Jurkat, Clone E6-1 (cell line): ENCODE data around the gene METAP2.

Source experiments
- DNase-seq: peaks from one replicate; pipeline ENCODE4 v3.0.0-alpha.2; 2011; ENCODE audit warnings: low read depth, low spot score
- H3K4me3 ChIP-seq: 2 replicates; pipeline ENCODE4 v1.5.1; 2011; ENCODE audit warnings: mild to moderate bottlenecking, low read length, control low read depth, moderate library complexity

METAP2 gene

DNA sequence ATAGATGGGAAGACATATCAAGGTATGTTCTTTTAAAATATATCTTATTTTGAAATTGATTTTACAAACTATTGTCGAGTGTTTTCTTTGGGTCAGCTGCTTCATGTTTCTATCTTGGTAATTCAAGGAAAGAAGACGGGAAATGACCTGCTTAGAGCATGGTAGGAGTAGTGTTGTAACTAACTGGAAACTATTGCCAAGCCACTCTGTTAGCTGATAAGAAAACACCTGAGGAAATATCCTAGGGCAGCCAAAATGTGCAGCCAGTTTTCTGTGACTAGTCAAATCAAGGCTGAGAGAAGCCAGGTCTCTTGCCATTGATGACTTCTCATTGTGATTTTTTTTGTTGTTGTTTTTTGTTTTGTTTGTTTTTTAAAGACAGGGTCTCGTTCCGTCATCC, 30.2 kb downstream of the METAP2 start:
- no peak for DNase-seq
- no peak overlapping the region for H3K4me3 ChIP-seq

DNA sequence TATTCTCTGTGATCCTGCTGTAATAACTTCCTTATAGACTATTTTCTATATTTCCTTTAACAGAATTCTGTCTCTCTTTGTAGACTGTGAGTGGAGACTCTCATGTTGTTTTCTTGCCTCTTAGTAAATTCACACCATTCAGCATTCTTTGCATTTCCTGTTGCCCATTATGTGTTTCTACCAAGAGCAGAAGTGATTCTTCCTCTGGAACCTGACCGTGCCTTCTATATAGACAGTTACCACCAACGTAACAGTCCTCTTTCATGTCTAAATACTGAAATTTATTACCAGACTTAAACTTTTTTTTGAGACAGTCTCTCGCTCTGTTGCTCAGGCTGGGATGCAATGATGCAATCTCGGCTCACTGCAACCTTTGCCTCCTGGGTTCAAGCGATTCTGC, 31.1 kb downstream of the METAP2 start:
- DNase-seq = no peak
- H3K4me3 ChIP-seq = no peak overlapping the region

DNA sequence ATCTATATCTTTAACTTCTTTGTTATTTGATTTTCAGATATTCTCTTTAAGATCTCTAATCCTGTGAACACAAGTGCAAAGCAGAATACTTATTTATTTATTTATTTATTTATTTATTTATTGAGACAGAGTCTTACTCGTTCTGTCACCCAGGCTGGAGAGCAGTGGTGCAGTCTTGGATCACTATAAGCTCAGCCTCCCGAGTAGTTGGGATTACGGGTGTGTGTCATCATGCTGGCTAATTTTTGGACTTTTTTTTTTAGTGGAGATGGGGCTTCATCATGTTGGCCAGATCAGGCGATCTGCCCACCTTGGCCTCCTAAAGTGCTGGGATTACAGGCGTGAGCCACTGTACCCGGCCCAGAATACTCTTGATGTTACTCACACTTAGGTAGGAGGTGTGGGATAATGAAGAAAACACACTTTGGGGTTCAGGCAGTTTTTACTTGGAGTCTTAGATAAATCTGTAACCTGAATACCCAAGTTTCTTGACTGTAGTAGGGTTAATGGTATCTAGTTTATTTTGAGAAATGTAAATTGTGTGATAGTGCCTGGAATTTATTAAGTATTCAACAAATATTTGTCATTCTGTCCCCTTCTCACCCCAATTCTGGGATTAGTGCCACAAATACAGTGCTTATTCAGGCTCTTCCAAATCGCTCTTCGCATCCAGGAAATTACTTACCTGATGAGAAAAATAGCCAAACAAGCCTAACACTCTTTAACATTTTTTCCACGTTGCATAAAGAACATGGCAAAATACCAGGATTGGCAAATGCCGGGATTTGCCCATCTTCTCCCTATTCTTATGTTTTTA, 33.0 kb downstream of the METAP2 start:
- H3K4me3 ChIP-seq = no peak overlapping the region
- no peak for DNase-seq

DNA sequence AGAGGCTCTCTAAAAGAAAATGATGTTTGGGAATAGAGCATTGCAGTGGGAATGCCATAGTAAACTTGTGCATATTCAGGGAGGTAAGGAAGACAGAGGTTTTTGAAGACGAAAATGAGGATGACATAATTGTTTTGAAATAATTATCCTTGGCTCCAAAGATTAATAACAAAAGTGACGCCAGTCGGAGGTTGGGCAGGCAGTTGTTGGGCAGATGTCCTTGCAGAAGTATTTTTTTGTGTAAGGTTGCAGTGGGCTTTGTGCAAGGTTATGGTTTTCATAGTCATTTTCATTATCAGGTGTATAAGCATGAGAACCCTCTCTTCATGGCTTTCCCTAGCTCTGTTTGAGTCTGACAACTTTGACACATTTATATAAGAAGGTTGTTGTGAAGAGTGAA, 35.3 kb downstream of the METAP2 start:
- H3K4me3 ChIP-seq = no peak overlapping the region
- no peak for DNase-seq

DNA sequence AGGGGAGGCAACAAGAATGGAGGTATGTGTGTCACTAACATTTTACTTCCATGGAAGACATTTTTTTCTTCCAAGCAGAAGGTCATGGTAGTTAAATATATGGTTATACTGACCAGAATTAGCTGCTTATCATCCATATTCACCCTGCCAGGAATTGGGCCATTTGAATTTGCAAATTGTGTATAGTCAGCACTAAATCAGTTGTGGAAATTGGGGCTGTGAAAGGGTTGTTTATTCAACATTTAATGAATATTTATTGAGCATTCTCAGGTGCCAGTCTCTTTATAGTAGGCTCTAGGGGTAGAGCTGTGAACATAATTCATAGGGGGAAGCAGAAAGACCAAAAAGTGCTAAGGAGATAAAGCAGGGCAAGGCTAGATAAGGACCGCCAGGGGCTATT, 38.0 kb downstream of the METAP2 start:
- H3K4me3 ChIP-seq = no peak overlapping the region
- no peak for DNase-seq

DNA sequence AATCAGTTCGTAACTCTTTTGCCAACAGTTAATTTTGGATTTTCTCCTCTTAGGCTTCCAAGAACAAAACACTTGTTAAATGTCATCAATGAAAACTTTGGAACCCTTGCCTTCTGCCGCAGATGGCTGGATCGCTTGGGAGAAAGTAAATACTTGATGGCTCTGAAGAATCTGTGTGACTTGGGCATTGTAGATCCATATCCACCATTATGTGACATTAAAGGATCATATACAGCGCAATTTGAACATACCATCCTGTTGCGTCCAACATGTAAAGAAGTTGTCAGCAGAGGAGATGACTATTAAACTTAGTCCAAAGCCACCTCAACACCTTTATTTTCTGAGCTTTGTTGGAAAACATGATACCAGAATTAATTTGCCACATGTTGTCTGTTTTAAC, 39.6 kb downstream of the METAP2 start:
- H3K4me3 ChIP-seq = no peak overlapping the region
- no peak for DNase-seq

DNA sequence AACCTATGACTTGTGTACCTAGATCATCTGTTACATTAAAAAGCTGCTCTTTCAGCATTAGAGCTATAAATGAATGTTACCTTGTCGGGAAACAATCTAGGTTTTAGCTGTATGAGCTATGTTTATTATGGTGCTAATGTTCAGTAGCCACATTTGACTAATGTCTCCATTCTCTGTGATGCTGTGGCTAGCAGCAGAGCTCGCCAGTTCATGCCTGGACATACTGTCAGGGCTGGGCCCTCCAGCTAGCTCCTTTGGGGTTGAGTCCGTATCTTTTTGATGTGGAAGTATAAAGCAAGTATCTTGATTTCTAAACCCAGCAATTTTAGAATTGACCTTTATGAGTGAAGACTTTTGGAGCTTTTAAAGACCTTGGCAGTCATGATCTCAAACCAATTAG, 41.2 kb downstream of the METAP2 start:
- no peak for DNase-seq
- H3K4me3 ChIP-seq = no peak overlapping the region

DNA sequence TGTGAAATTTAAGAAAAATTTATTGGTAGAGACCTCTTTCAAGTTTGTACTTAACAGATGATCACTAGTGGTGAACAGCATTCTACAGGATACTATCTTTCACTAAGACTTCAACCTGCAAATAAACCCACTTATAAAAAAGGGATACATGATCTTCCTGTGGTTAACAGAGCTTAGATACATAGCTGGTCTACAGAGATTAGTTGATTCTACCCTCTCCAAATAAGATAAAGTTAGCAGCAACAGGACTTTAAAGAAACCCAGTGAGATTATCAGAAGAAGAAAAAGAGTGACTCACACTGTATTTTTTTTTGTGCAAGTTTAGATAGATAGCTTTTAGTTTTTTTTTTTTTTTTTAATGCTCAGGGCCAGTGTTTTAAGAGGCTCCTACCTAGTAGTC, 42.8 kb downstream of the METAP2 start:
- peak; percentile 35 for DNase-seq
- no peak overlapping the region for H3K4me3 ChIP-seq

DNA sequence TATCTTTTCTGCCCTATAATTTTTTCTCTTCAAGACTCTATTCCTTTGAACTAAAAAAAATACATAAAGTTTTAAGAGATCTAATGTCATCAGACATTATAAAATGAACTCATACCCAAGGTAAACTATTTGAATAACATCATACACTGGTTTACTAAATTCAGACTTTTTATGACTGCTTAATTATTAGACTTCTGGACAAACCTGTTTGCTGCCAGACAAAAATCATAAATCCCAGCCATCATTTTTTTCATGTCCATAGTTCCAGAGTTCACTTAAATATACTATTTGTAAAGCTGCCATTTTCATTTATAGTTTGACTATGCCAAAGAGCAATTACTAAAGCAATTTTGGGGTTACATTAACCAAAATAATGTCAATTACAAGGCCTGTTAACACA, 43.3 kb downstream of the METAP2 start:
- H3K4me3 ChIP-seq = no peak overlapping the region
- no peak for DNase-seq

DNA sequence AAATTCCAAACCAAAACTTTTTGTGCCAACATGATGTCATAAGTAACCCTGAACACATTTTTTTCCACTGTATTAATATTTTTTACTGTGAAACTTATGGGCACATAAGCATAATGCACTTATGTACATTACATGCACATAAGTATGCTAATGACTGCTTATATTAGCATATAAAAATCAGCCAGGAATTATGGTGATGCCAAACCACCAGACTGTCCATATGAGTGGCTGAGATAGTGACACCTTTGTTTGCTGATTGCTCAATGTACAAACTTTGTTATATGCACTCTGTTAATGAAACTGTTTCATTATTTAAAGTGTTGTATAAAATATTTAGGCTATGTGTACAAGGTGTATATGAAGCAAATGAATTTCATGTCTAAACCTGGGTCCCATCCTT, 45.0 kb downstream of the METAP2 start:
- no peak overlapping the region for H3K4me3 ChIP-seq
- no peak for DNase-seq

DNA sequence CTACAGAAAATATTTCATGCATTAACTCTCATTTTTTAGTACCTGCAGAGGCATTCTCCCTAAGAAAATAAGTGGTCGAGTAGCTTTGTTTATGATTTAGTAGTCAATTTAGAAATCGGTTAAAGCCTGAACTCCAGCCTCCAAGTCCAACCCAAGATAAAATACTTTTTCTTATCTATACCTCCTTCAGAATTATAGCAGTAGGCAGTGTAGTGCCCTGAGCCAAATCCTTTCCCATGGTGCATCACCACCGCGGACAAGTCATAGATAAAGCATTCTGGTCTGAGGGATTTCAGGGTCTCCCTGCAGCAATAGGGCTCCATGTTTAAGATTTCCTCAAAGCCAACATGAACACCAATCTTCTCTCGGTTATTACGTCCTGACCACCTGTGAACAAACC, 46.9 kb downstream of the METAP2 start:
- no peak for DNase-seq
- H3K4me3 ChIP-seq = no peak overlapping the region

DNA sequence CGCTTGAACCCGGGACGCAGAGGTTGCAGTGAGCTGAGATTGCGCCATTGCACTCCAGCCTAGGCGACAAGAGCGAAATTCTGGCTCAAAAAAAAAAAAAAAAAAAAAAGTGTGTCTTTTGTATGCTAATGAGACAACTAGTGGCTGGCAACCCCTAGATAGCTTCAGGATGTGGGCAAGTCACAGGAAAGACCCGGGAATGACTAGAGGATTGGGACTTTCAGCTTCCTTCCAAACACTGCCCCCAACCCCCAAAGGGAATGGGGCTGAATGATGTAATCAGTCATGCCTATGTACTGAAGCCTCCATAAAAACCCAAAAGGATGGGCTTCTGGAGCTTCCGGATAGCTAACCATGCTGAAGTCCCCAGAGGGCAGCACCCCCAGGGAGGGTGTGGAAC, 48.7 kb downstream of the METAP2 start:
- no peak overlapping the region for H3K4me3 ChIP-seq
- DNase-seq = no peak

DNA sequence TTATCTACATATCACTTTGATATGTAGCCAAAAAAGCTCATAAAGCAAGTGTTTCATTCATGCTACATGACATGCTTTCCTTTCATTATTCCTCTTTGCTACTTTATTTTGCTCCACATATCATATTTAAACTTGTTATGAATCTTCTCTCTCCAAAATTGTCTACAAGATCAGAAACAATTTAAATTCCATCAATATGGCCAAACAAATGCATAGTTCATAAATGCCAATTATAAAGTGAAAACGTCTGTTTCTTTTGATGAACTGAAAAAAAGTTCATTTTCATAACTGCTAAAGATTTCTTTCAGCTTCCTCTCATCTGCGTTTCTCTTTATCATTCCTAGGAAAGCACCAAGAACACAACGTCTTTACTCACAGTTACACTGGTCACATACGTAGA, 54.5 kb downstream of the METAP2 start:
- H3K4me3 ChIP-seq = no peak overlapping the region
- DNase-seq = no peak

DNA sequence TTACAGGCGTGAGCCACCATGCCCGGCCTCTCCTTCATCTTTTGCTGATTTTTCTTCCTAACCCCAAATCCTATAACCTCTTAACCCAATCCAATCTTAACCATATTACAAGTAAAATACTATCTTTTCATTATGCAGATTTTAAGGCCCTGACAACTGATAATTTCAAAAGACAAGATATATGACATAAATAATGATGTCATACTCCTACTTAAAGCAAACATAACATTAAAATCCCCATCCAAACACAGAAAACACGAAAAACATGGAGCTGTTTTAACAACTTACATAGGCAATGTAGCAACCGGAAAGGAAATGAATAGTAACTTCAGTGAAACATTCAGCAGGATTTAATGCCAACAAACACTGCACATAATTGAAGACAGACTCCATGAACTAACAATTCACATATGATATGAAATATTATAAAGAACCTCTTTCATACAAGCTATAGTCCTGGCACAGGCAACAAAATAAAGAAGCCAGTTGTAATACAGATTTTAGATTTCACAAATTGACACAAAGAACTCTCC, 55.8 kb downstream of the METAP2 start:
- no peak for DNase-seq
- H3K4me3 ChIP-seq = no peak overlapping the region

DNA sequence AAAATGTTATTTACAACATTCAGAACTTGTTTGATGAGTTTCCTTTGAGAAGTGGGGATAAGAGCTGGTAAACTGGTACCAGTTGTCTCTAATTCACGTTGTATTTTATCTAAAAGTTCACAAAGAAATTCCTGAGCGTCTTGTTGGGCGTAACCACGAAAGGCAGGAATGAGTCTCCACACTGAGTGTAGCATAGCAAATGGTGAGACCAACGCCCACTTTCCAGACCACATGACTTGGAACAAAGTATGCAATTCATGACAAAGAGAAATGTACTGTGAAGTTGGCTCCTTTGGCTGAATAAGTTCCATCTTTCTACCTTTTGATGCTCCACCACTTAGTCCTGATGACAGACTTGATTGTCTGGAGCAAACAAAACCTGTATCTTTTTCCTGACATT, 58.9 kb downstream of the METAP2 start:
- H3K4me3 ChIP-seq = no peak overlapping the region
- DNase-seq = no peak

DNA sequence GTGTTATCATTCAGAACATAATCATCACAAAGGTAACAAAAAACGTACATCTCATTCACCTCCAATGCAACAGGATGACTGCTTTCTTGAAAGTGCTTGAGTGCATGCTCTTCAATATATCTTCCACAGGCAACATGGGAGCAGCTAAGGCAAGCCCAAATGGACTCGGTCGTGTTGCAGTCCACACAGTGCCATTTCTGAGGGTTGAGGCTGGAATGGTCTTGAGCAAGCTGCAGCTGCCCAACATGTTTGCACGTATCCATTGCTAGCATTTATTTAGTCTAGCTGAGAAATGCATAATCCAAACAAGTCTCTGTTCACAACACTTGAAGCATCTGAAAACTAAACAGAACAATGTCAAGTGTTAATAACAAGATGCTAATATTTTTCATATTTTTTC, 60.0 kb downstream of the METAP2 start:
- DNase-seq = no peak
- H3K4me3 ChIP-seq = no peak overlapping the region

DNA sequence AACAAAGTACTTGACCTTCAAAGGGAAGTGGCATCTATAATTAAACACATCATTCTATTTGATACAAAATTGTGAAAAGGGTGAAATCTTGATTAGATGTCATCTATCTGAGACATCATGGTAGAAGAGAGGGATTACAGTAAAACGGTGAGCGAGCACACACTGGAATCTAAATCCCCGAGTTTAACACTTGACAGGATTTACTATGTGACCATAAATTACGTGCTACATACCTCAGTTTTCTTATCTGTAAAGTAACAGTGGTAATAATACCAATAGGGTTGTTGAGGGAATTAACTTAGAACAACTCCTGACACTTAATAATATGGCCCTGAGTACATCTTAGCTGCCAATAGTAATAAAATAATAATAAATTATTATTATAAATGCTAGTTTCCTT, 64.1 kb downstream of the METAP2 start:
- DNase-seq = no peak
- H3K4me3 ChIP-seq = no peak overlapping the region

DNA sequence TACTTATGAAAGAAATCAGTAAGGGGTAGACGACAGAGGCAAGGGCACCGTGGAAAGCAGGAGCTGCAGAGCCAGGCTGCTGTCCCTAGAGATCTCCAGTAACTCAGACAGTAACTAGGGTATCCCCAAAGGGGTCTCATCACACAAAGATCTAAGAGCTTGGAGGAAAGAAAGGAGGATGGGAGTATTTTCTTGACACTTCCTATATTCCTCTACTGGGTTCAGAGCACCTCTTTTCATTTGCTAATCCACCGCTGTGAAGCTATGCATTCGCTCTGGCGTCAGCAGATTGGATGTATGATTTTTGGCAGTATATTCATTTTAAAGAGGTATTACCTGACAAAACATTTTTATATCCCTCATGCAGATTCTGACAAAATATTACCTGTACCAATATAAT, 64.7 kb downstream of the METAP2 start:
- no peak overlapping the region for H3K4me3 ChIP-seq
- DNase-seq = no peak

DNA sequence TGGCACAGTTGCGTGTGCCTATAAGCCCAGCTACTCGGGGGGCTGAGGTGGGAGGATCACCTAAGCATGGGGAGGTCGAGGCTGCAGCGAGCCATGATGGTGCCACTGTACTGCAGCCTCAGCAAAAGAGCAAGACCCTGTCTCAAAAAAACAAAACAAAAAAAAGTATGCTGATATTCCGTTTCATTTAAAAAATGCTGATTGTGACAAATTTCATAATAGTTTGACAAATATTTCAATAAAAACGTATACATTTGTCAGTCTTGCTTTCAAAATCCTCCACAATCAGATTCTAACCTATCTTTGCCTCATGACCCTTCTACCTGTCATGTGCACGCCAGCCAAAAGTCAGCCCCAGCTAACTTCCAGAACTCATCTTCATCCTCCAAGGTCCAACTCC, 67.5 kb downstream of the METAP2 start:
- DNase-seq = no peak
- H3K4me3 ChIP-seq = no peak overlapping the region

DNA sequence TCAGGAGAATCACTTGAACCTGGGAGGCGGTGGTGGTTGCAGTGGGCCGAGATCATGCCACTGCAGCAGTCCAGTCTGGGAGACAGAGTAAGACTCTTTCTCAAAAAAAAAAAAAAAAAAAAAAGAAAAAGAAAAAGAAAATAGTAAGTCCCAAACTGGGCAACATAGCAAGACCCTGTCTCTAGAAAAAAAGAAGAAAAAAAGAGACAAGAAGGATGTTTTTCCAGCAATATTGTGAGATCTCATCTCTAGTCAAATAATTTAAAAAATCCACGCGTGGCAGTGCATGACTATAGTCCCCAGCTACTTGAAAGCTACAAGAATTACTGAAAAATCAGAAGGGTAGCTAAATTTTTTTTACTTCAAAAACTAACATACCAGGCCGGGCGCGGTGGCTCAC, 69.4 kb downstream of the METAP2 start:
- no peak for DNase-seq
- no peak overlapping the region for H3K4me3 ChIP-seq

DNA sequence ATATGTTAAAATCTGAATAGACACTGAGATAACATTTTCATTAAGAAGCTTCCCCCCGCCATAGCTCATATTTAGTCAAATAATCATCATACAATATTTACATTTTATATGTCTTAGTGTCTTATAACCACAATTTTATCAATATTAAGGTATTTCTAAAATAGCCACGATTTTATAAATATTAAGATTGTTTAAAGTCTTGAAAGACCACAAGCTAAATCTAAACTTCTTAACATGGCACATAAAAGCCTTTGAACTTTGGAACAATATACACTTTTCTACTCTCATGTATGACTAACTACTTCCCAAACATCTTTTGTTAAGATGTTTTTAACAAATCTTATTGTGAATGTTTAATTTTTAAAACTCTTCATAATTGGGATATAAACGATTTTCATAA, 70.8 kb downstream of the METAP2 start:
- no peak for DNase-seq
- H3K4me3 ChIP-seq = no peak overlapping the region
